ENCODE data around the gene QPCTL.

DNA sequence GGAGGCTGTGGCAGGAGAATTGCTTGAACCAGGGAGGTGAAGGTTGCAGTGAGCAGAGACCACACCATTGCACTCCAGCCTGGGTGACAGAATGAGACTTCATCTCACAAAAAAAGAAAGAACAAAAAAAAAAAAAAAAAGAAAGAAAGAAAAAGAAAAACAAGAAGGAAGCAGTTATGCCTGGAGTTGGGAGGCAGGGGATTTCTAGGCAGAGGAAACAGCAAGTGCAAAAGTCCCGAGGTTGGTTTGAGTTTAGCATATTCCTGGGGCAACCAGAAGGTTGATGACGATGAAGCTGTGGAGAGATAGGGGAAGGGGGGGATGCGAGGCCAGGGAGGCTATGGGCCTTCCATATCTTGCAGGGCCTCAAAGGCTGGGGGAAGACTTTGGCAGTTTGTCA, 41.7 kb upstream of the QPCTL start:
- no peak for TF ChIP-seq POLR2AphosphoS5 (IDR thresholded peaks at IDR 0.05; ENCODE audit: borderline replicate concordance, low read depth, low read length)
- no peak for TF ChIP-seq FOXP2 (optimal IDR thresholded peaks at IDR 0.05; ENCODE audit: control extremely low read depth, extremely low read length, insufficient read depth)
- TF ChIP-seq EZH2 (IDR thresholded peaks at IDR 0.05), result no peak
